A549 (cell line): ENCODE measurements around the gene NUDT21. TPM values are rescaled to one million over a fixed set of nuclear protein-coding genes. Genes with fewer than 3 reads are reported as not detected.

ENCODE experiments used
- ATAC-seq, 2 experiments: fragments of 200-7000 bp in 1 of 2; fragments of >200 bp in 1 of 2; cut with Nextera tagmentation in 1 of 2; cut with Tn5 transposase in 1 of 2; 3 replicates each; pipeline versions ENCODE4 v1.8.0 to v1.9.1; 2018 to 2020; ENCODE audit warnings: mild to moderate bottlenecking in 1 of 2, moderate library complexity in 1 of 2
- CTCF ChIA-PET: fragments of 300-600 bp; sonication (Branson Sonifier 250); formaldehyde crosslinking; extraction: SDS; loops from one replicate; lab custom pipeline; 2021; ENCODE audit warnings: antibody characterized with exemption, inconsistent platforms; lab: Yijun Ruan, JAX
- POLR2A ChIA-PET: fragments of 350-600 bp; formaldehyde crosslinking; extraction: SDS; loops from one replicate; lab custom pipeline; 2021; ENCODE audit warnings: antibody characterized with exemption, inconsistent platforms; lab: Yijun Ruan, JAX
- DNase-seq, 2 experiments: peaks; one replicate each; pipeline versions ENCODE4 v3.0.0 to v3.0.0-alpha.2; 2011 to 2016; ENCODE audit warnings: low read depth in 1 of 2, low spot score in 1 of 2
- FAIRE-seq: peaks from 2 replicates; lab custom pipeline; 2011; peaks lifted over from hg19 to GRCh38; lab: Jason Lieb, UNC
- H3K27ac ChIP-seq, 2 experiments: fragments of >200 bp; sonication (Bioruptor Twin); formaldehyde crosslinking; 3 replicates each; pipeline ENCODE4 v1.5.1; 2016 to 2017
- H3K4me1 ChIP-seq: fragments of >200 bp; sonication (Bioruptor Twin); formaldehyde crosslinking; 3 replicates; pipeline ENCODE4 v1.6.1; 2016
- H3K4me2 ChIP-seq: fragments of >200 bp; sonication (Bioruptor Twin); formaldehyde crosslinking; 3 replicates; pipeline ENCODE4 v1.6.1; 2016
- H3K4me3 ChIP-seq: fragments of >200 bp; sonication (Bioruptor Twin); formaldehyde crosslinking; 3 replicates; pipeline ENCODE4 v1.5.1; 2016
- H3K9me3 ChIP-seq: fragments of >200 bp; sonication (Bioruptor Twin); formaldehyde crosslinking; 3 replicates; pipeline ENCODE4 v1.6.1; 2016
- BCL3 ChIP-seq: fragments of >200 bp; sonication (Bioruptor Twin); formaldehyde crosslinking; IDR thresholded peaks from 3 replicates; pipeline ENCODE4 v1.6.1; 2016
- BHLHE40 ChIP-seq: IDR thresholded peaks from 2 replicates; pipeline ENCODE4 v1.6.1; 2012; ENCODE audit warnings: low read depth, low read length, inconsistent platforms
- CBX2 ChIP-seq: fragments of 200-600 bp; sonication (generic); IDR thresholded peaks from 2 replicates; pipeline ENCODE4 v1.6.1; 2016; ENCODE audit warnings: low read depth, mild to moderate bottlenecking, borderline replicate concordance
- CBX8 ChIP-seq: fragments of 200-600 bp; sonication (generic); IDR thresholded peaks from 2 replicates; pipeline ENCODE4 v1.6.1; 2016
- CEBPB ChIP-seq, 2 experiments: fragments of >200 bp in 1 of 2; sonication (Bioruptor Twin) in 1 of 2; formaldehyde crosslinking in 1 of 2; IDR thresholded peaks; 2 replicates each; pipeline ENCODE4 v1.6.1; 2012 to 2016
- CHD2 ChIP-seq: fragments of 150-350 bp; IDR thresholded peaks from 2 replicates; pipeline ENCODE4 v1.6.1; 2014; ENCODE audit warnings: low read length; ENCODE audit not compliant: partially characterized antibody
- CHD4 ChIP-seq: fragments of 200-600 bp; sonication (generic); IDR thresholded peaks from 2 replicates; pipeline ENCODE4 v1.6.1; 2016; ENCODE audit warnings: antibody characterized with exemption, mild to moderate bottlenecking, borderline replicate concordance
- CTCF ChIP-seq: fragments of >200 bp; sonication (Bioruptor Twin); formaldehyde crosslinking; IDR thresholded peaks from 3 replicates; pipeline ENCODE4 v1.5.1; 2016
- EHMT2 ChIP-seq: fragments of 200-600 bp; sonication (generic); IDR thresholded peaks from 2 replicates; pipeline ENCODE4 v1.6.1; 2016; ENCODE audit warnings: antibody characterized with exemption, low read depth, mild to moderate bottlenecking, moderate library complexity
- EP300 ChIP-seq, 2 experiments: fragments of >200 bp; sonication (Bioruptor Twin); formaldehyde crosslinking; IDR thresholded peaks; 2 replicates in 1 of 2; 3 replicates in 1 of 2; pipeline ENCODE4 v1.6.1; 2016 to 2017
- ESRRA ChIP-seq: fragments of 150-350 bp; IDR thresholded peaks from 2 replicates; pipeline ENCODE4 v1.6.1; 2014; ENCODE audit warnings: mild to moderate bottlenecking, low read length, borderline replicate concordance
- FOXS1 ChIP-seq: fragments of 250-450 bp; sonication (Bioruptor Pico); IDR thresholded peaks from 2 replicates; pipeline ENCODE4 v1.5.0; 2020; ENCODE audit warnings: mild to moderate bottlenecking, moderate library complexity
- GATA3 ChIP-seq: IDR thresholded peaks from 2 replicates; pipeline ENCODE4 v1.6.1; 2012; ENCODE audit warnings: borderline replicate concordance
- HDAC2 ChIP-seq: fragments of 200-600 bp; sonication (generic); IDR thresholded peaks from 2 replicates; pipeline ENCODE4 v1.6.1; 2016
- HOXB5 ChIP-seq: fragments of 250-450 bp; sonication (Bioruptor Pico); IDR thresholded peaks from 2 replicates; pipeline ENCODE4 v1.5.0; 2020; ENCODE audit warnings: mild to moderate bottlenecking, moderate library complexity
- JUN ChIP-seq, 2 experiments: fragments of >200 bp; sonication (Bioruptor Twin); formaldehyde crosslinking; IDR thresholded peaks; 2 replicates in 1 of 2; 3 replicates in 1 of 2; pipeline ENCODE4 v1.6.1; 2016 to 2017
- KDM1A ChIP-seq: fragments of 200-600 bp; sonication (generic); IDR thresholded peaks from 2 replicates; pipeline ENCODE4 v1.6.1; 2016; ENCODE audit warnings: low read depth, mild to moderate bottlenecking
- KDM5A ChIP-seq: fragments of 200-600 bp; sonication (generic); IDR thresholded peaks from 2 replicates; pipeline ENCODE4 v1.6.1; 2016; ENCODE audit warnings: antibody characterized with exemption, mild to moderate bottlenecking
- MYC ChIP-seq: IDR thresholded peaks from 2 replicates; pipeline ENCODE4 v1.6.1; 2012; ENCODE audit warnings: mild to moderate bottlenecking, inconsistent platforms, low read length, improper control_type of control experiment, borderline replicate concordance
- NPAS2 ChIP-seq: fragments of 250-450 bp; sonication (Bioruptor Pico); IDR thresholded peaks from 2 replicates; pipeline ENCODE4 v1.8.0; 2022; ENCODE audit warnings: mild to moderate bottlenecking, moderate library complexity, borderline replicate concordance
- PHF8 ChIP-seq: fragments of 200-600 bp; sonication (generic); IDR thresholded peaks from 2 replicates; pipeline ENCODE4 v1.6.1; 2016; ENCODE audit warnings: low read depth, mild to moderate bottlenecking, antibody characterized with exemption, moderate library complexity, borderline replicate concordance
- POLR2A ChIP-seq: IDR thresholded peaks from 2 replicates; pipeline ENCODE4 v1.6.1; 2012; ENCODE audit warnings: mild to moderate bottlenecking, low read length
- POLR2AphosphoS2 ChIP-seq: conservative IDR thresholded peaks from 2 replicates; pipeline ENCODE4 v1.6.1; 2012; ENCODE audit warnings: low read length, improper control_type of control experiment, inconsistent platforms
- RAD21 ChIP-seq, 2 experiments: fragments of >200 bp in 1 of 2; sonication (Bioruptor Twin) in 1 of 2; formaldehyde crosslinking in 1 of 2; IDR thresholded peaks in 1 of 2; conservative IDR thresholded peaks in 1 of 2; 2 replicates in 1 of 2; 3 replicates in 1 of 2; pipeline ENCODE4 v1.6.1; 2012 to 2018; ENCODE audit warnings: inconsistent platforms in 1 of 2
- RARB ChIP-seq: fragments of 250-450 bp; sonication (Bioruptor Pico); IDR thresholded peaks from 2 replicates; pipeline ENCODE4 v1.8.0; 2021; ENCODE audit warnings: mild to moderate bottlenecking, moderate library complexity
- RCOR1 ChIP-seq: fragments of 150-350 bp; IDR thresholded peaks from 2 replicates; pipeline ENCODE4 v1.6.1; 2014; ENCODE audit warnings: antibody characterized with exemption, low read length, low read depth
- RNF2 ChIP-seq: fragments of 200-600 bp; sonication (generic); IDR thresholded peaks from 2 replicates; pipeline ENCODE4 v1.6.1; 2016; ENCODE audit warnings: low read depth, mild to moderate bottlenecking, antibody characterized with exemption, moderate library complexity, borderline replicate concordance
- TFCP2L1 ChIP-seq: fragments of 250-450 bp; sonication (Bioruptor Pico); IDR thresholded peaks from 2 replicates; pipeline ENCODE4 v1.5.0; 2021; ENCODE audit warnings: mild to moderate bottlenecking
- TP53 ChIP-seq: fragments of 250-450 bp; sonication (Bioruptor Pico); IDR thresholded peaks from 2 replicates; pipeline ENCODE4 v1.5.0; 2021; ENCODE audit warnings: mild to moderate bottlenecking, moderate library complexity
- ZC3H11A ChIP-seq: fragments of 450-650 bp; IDR thresholded peaks from 2 replicates; pipeline ENCODE4 v1.6.1; 2014; ENCODE audit warnings: antibody characterized with exemption, mild to moderate bottlenecking
- ZNF302 ChIP-seq: fragments of 250-450 bp; sonication (Bioruptor Pico); IDR thresholded peaks from 2 replicates; pipeline ENCODE4 v1.9.0; 2021; ENCODE audit warnings: inconsistent platforms, mild to moderate bottlenecking, moderate library complexity
- WGBS: methylation state at CpG from one replicate; pipeline ENCODE4 v1.1.6; 2017; ENCODE audit errors: missing lambda C conversion rate; 5-methylcytosine and 5-hydroxymethylcytosine counted together
- polyA plus RNA-seq, 4 experiments: library from polyadenylated mRNA; depleted of rRNA in 3 of 4; stranded (reverse); fragments of >200 nt; fragmentation: RNase III in 1 of 4; extraction: RNeasy Plus Mini Kit Qiagen cat#74134 plus additional on column Dnase treatment in 1 of 4; gene quantifications; 2 replicates in 3 of 4; 3 replicates in 1 of 4; pipeline ENCODE4 v1.2.3, GENCODE V29; 2011 to 2017
- TF ChIP-seq, protein P1 (sequence below): fragments of 250-450 bp; sonication (Bioruptor Pico); IDR thresholded peaks from 2 replicates; pipeline ENCODE4 v1.5.0; 2020; ENCODE audit warnings: low read depth, mild to moderate bottlenecking, moderate library complexity
- TF ChIP-seq, protein P2 (sequence below): fragments of 450-650 bp; IDR thresholded peaks from 2 replicates; pipeline ENCODE4 v1.6.1; 2014; ENCODE audit warnings: antibody characterized with exemption
- TF ChIP-seq, protein P3 (sequence below): fragments of 150-350 bp; IDR thresholded peaks from 2 replicates; pipeline ENCODE4 v1.6.1; 2014; ENCODE audit warnings: low read depth, mild to moderate bottlenecking, low read length

NUDT21 gene
- polyA plus RNA-seq, 2 of the 4 experiments (the other 2 are of a cell fraction): 58.7 to 153 TPM

GRCh38 chr16:56470232-56470631, 19.1 kb upstream of the NUDT21 start:
- FAIRE-seq (no peak), DNase-seq (no peak)

DNA sequence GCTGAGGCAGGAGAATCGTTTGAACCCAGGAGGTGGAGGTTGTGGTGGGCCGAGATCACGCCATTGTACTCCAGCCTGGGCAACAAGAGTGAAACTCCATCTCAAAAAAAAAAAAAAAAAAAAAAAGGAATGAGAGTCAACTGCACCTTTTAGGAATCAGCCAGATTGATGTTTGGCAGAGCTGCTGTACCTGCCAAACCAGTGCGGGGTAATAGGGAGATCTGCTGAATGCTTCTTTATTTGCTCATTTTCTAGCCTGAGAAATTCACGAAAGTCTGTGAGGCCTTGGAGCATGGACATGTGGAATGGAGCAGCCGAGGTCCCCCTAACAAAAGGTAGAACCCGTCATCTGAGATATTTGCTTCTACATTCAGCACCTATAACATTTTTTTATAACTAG, 18.6 kb upstream of the NUDT21 start:
- DNase-seq (no peak), ATAC-seq (no peak), FAIRE-seq (no peak)
- no peaks in the 10 kb centered on the region for H3K9me3 ChIP-seq
- H3K4me3 ChIP-seq: no peak overlapping the region
- ChIA-PET POLR2A (interaction anchor here (1.4 kb wide), 1 partner anchor 139 kb away, joined by 4 read pairs; the partner anchor contains the start of gene MT2A), CTCF (interaction anchor here (0.6 to 1.3 kb wide), 3 partner anchors 10 to 233 kb away, joined by 3 to 6 read pairs (median 5); no protein-coding TSS in a partner anchor)
- H3K27ac ChIP-seq: no peak overlapping the region
- TF ChIP-seq EP300 (IDR thresholded peaks at IDR 0.05): no peak
- no peak for TF ChIP-seq GATA3
- TF ChIP-seq, protein P1, sequence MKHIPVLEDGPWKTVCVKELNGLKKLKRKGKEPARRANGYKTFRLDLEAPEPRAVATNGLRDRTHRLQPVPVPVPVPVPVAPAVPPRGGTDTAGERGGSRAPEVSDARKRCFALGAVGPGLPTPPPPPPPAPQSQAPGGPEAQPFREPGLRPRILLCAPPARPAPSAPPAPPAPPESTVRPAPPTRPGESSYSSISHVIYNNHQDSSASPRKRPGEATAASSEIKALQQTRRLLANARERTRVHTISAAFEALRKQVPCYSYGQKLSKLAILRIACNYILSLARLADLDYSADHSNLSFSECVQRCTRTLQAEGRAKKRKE: no peak
- no peak for TF ChIP-seq EHMT2
- no peak for TF ChIP-seq RCOR1
- TF ChIP-seq BHLHE40: no peak
- no peak for TF ChIP-seq POLR2AphosphoS2
- TF ChIP-seq CBX2: no peak
- no peak for TF ChIP-seq CTCF
- no peak for TF ChIP-seq BCL3
- TF ChIP-seq POLR2A: no peak
- TF ChIP-seq FOXS1 (CRISPR knock-in tag): no peak
- TF ChIP-seq KDM1A: no peak
- no peak for TF ChIP-seq JUN (IDR thresholded peaks at IDR 0.05)
- TF ChIP-seq RNF2: no peak
- TF ChIP-seq MYC: no peak
- TF ChIP-seq KDM5A: no peak
- TF ChIP-seq PHF8: no peak
- TF ChIP-seq, protein P2, sequence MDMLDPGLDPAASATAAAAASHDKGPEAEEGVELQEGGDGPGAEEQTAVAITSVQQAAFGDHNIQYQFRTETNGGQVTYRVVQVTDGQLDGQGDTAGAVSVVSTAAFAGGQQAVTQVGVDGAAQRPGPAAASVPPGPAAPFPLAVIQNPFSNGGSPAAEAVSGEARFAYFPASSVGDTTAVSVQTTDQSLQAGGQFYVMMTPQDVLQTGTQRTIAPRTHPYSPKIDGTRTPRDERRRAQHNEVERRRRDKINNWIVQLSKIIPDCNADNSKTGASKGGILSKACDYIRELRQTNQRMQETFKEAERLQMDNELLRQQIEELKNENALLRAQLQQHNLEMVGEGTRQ: no peak
- TF ChIP-seq NPAS2 (CRISPR knock-in tag): no peak
- no peaks in the 10 kb centered on the region for H3K4me1 ChIP-seq
- H3K4me2 ChIP-seq: no peak overlapping the region
- whole genome bisulfite sequencing: 92% methylated on average over 7 of the region's 7 CpGs

More at GRCh38 chr16:56470232-56470631, 19.1 kb upstream of the NUDT21 start:
- ATAC-seq: no peak
- no peak for TF ChIP-seq RCOR1
- no peak for TF ChIP-seq MYC
- no peak for TF ChIP-seq NPAS2 (CRISPR knock-in tag)
- TF ChIP-seq GATA3: no peak
- TF ChIP-seq RARB (CRISPR knock-in tag): no peak
- no peak for TF ChIP-seq TFCP2L1
- TF ChIP-seq ZNF302: no peak
- TF ChIP-seq ESRRA: no peak
- no peak for TF ChIP-seq FOXS1 (CRISPR knock-in tag)
- TF ChIP-seq TP53: no peak
- no peak for TF ChIP-seq CEBPB (IDR thresholded peaks at IDR 0.05)
- TF ChIP-seq CHD4: no peak
- TF ChIP-seq CHD2: no peak
- TF ChIP-seq ZC3H11A: no peak
- no peak for TF ChIP-seq EP300 (IDR thresholded peaks at IDR 0.05)
- TF ChIP-seq HDAC2: no peak
- TF ChIP-seq HOXB5 (CRISPR knock-in tag): no peak
- TF ChIP-seq CBX8: no peak
- TF ChIP-seq, protein P3, sequence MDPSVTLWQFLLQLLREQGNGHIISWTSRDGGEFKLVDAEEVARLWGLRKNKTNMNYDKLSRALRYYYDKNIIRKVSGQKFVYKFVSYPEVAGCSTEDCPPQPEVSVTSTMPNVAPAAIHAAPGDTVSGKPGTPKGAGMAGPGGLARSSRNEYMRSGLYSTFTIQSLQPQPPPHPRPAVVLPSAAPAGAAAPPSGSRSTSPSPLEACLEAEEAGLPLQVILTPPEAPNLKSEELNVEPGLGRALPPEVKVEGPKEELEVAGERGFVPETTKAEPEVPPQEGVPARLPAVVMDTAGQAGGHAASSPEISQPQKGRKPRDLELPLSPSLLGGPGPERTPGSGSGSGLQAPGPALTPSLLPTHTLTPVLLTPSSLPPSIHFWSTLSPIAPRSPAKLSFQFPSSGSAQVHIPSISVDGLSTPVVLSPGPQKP: no peak
- TF ChIP-seq RAD21 (conservative IDR thresholded peaks at IDR 0.05 in 1 of 2, IDR thresholded peaks at IDR 0.05 in 1 of 2): no peak
- POLR2A ChIA-PET: interaction anchor here (1.4 kb wide), 1 partner anchor 138 kb away, joined by 4 read pairs; the partner anchor contains the start of gene MT2A
- H3K4me3 ChIP-seq: no peak overlapping the region
- no peak overlapping the region for H3K4me2 ChIP-seq
- H3K4me1 ChIP-seq: no peaks in the 10 kb centered on the region
- H3K9me3 ChIP-seq: no peaks in the 10 kb centered on the region
- CTCF ChIA-PET: interaction anchor here (0.6 to 1.3 kb wide), 2 partner anchors 10 to 114 kb away, joined by 3 to 6 read pairs; no protein-coding TSS in a partner anchor
- H3K27ac ChIP-seq: no peak overlapping the region
- WGBS: 93% methylated on average over 3 of the region's 3 CpGs
